ENCODE measurements around the gene SLC2A1.

Gene SLC2A1

DNA sequence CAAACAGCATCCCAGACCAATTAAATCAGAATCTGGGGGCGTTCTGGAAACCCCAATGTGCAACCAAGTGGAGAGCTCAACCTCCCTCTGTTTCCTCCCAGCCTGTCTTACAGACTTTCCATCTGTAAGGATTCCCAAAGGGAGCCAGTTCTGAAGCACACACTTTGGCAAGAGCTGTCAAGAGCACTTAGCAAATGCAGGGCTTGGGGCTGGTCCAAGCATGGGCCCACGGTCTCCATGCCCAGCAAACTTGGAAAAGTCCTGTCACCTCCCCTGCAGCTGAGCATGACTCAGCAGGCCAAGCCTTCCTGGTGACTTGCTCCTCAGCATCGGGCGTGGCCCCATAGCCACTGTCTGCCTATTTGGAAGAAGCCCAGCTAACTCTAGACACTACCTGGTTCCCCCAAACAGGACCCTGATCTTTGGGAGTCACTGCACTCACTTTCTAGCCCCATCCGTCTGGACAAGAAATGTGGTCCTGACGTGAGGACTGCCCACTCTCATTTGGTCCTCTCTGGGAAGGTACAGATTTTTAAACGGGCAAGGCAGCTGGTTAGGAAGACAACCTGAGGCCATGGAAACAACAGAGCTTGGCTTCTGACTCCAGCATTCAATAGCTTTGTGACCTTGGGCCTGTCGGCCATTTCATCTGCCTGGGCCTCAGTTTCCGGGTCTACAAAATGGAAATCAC, 16.9 kb downstream of the SLC2A1 start:
- no peak for TF ChIP-seq CTCF (IDR thresholded peaks at IDR 0.05; ENCODE audit: control insufficient read depth, extremely low read depth, insufficient read depth)
- H3K4me3 ChIP-seq (ENCODE audit: low read depth, low read length): no peak overlapping the region
- DNase-seq (ENCODE audit: low read depth): peak; percentile 74

- no peak for TF ChIP-seq CTCF (IDR thresholded peaks at IDR 0.05; ENCODE audit: control insufficient read depth, extremely low read depth, insufficient read depth)
- no peak for DNase-seq (ENCODE audit: low read depth)
- H3K4me3 ChIP-seq (ENCODE audit: low read depth, low read length): no peak overlapping the region
Measured at GRCh38 chr1:42940851-42941639, 17.6 kb downstream of the SLC2A1 start.

- H3K4me3 ChIP-seq (ENCODE audit: low read depth, low read length): no peak overlapping the region
- no peak for TF ChIP-seq CTCF (IDR thresholded peaks at IDR 0.05; ENCODE audit: control insufficient read depth, extremely low read depth, insufficient read depth)
- DNase-seq (ENCODE audit: low read depth): peak; percentile 50
Measured at GRCh38 chr1:42938645-42939615, 19.7 kb downstream of the SLC2A1 start.

DNA sequence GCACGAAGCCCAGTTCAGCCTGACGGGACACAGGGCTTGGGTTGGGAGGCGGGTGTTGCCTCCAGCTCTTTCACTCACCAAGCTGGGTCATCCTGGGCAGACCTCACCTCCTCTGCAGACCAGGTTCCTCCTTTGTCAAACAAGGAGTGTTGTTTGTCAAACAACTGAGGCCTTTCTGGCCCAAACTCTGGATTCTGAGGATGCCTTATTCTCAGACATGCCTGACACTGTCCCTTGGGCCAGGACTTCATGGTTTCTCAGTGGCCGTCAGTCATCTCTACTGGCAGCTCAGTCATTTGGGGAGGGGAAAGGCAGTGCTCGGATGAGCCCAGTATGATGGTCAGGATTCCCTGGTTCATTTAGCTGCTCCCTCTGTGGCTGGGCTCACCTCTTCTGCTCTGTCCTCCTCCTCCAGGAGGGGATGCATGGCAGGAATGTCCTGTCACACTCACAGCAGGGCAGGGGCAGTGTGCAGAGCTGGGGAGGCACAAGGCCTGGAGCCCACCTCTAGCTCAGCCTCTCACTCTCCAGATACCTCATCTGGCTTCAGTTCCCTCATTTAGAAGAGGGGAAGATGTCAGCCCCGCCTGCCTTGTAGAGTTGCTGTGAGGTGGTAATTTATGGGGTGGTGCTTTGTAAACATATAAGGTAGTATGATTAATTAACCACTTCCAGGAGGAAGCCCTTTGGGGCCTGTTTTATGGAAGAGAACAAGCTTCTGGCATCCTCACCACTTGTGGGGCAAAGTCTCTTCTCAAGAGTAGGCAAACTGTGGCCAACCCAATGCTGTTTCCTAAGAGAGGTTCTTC, 20.6 kb downstream of the SLC2A1 start:
- TF ChIP-seq CTCF (IDR thresholded peaks at IDR 0.05; ENCODE audit: control insufficient read depth, extremely low read depth, insufficient read depth): no peak
- DNase-seq (ENCODE audit: low read depth): no peak
- no peak overlapping the region for H3K4me3 ChIP-seq (ENCODE audit: low read depth, low read length)

- H3K4me3 ChIP-seq (ENCODE audit: low read depth, low read length): no peak overlapping the region
- no peak for TF ChIP-seq CTCF (IDR thresholded peaks at IDR 0.05; ENCODE audit: control insufficient read depth, extremely low read depth, insufficient read depth)
- no peak for DNase-seq (ENCODE audit: low read depth)
Measured at GRCh38 chr1:42937141-42937696, 21.4 kb downstream of the SLC2A1 start.
